OCI-LY3 (cell line): Measurements from ENCODE around the gene ASCC1.
A peak's percentile ranks its signal among the peaks of the same experiment; 100 is the strongest.

Source experiments
- CTCF ChIP-seq: fragments of 200-600, 300-600 bp; sonication (generic); IDR thresholded peaks from 2 replicates; pipeline ENCODE4 v1.5.1; 2014; ENCODE audit warnings: antibody characterized with exemption, low read length, low read depth
- EZH2phosphoT487 ChIP-seq: fragments of 200-600 bp; shearing (Covaris generic); IDR thresholded peaks from 2 replicates; pipeline ENCODE4 v1.6.1; 2018; ENCODE audit warnings: antibody characterized with exemption, mixed run types, low read depth

GRCh38 chr10:72069751-72070526, 146.1 kb downstream of the ASCC1 start:
- TF ChIP-seq CTCF, result peak; percentile 35
- no peak for TF ChIP-seq EZH2phosphoT487
